GM12864 (cell line): Measurements from ENCODE around the gene SMG6.

ENCODE experiments used
- DNase-seq: peaks from one replicate; pipeline ENCODE4 v3.0.0-alpha.2; 2011; ENCODE audit warnings: low read depth
- H3K4me3 ChIP-seq: 2 replicates; pipeline ENCODE4 v1.5.1; 2011; ENCODE audit warnings: mild to moderate bottlenecking, low read depth, low read length, control low read depth
- TF ChIP-seq, protein P1 (sequence below): IDR thresholded peaks from 2 replicates; pipeline ENCODE4 v1.5.1; 2011; ENCODE audit warnings: low read depth, mild to moderate bottlenecking, moderate library complexity, low read length, control low read depth, inconsistent platforms; ENCODE audit errors: missing control alignments

SMG6 gene

GRCh38 chr17:2068031-2068518 lies 235.5 kb downstream of the SMG6 start:
- DNase-seq = no peak
- H3K4me3 ChIP-seq = no peak overlapping the region
- TF ChIP-seq, protein P1, sequence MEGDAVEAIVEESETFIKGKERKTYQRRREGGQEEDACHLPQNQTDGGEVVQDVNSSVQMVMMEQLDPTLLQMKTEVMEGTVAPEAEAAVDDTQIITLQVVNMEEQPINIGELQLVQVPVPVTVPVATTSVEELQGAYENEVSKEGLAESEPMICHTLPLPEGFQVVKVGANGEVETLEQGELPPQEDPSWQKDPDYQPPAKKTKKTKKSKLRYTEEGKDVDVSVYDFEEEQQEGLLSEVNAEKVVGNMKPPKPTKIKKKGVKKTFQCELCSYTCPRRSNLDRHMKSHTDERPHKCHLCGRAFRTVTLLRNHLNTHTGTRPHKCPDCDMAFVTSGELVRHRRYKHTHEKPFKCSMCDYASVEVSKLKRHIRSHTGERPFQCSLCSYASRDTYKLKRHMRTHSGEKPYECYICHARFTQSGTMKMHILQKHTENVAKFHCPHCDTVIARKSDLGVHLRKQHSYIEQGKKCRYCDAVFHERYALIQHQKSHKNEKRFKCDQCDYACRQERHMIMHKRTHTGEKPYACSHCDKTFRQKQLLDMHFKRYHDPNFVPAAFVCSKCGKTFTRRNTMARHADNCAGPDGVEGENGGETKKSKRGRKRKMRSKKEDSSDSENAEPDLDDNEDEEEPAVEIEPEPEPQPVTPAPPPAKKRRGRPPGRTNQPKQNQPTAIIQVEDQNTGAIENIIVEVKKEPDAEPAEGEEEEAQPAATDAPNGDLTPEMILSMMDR = no peak

DNA sequence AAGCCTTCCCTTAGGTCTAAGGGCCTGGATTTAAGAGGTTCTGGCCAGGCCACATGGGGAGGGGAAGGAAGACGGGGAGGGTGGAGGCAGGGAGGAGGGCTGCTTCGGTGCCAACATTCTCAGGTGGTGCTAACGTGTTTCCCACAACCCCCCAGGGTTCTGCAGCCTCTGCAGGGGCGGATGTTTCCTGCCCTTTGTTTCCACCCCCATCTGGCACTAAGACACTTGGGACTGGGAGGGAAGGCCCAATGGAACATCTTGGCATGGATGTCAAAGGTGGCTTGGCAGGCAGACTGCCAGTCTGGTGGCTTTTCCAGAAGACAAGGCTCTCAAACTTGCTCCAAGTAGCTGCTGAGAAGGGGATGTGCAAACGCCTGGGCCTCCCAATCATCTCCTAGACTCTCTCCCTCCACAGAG lies 236.0 kb downstream of the SMG6 start:
- TF ChIP-seq, protein P1 = no peak
- H3K4me3 ChIP-seq = no peak overlapping the region
- DNase-seq = no peak

DNA sequence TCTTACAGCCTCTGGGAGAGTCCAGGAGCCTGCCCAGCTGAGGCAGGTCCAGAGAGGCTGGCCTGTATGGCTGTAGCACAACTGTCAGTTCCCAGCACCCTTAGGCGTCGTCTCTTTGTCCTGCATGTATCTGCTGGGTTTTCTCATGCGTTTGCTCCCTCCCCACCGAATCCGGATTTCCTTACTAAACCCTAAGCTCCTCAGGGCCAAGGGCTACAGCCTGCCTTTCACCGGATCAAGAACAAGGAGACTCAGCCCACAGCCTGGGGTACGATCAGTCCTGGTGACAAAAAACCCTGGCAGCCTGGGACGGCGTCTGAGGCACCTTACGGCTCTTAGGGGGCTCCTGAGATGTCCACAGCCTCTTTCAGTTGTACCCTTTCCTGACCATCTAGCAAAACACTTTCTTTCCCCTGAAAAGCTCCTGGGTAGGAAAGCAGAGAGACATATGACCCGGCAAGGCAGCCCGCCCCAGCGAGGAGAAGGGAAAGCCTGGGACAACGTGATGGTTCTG lies 236.5 kb downstream of the SMG6 start:
- no peak for DNase-seq
- TF ChIP-seq, protein P1 = no peak
- H3K4me3 ChIP-seq = no peak overlapping the region

- TF ChIP-seq, protein P1 = no peak
- no peak for DNase-seq
- no peak overlapping the region for H3K4me3 ChIP-seq
Observed at GRCh38 chr17:2065949-2066400, 237.6 kb downstream of the SMG6 start.

DNA sequence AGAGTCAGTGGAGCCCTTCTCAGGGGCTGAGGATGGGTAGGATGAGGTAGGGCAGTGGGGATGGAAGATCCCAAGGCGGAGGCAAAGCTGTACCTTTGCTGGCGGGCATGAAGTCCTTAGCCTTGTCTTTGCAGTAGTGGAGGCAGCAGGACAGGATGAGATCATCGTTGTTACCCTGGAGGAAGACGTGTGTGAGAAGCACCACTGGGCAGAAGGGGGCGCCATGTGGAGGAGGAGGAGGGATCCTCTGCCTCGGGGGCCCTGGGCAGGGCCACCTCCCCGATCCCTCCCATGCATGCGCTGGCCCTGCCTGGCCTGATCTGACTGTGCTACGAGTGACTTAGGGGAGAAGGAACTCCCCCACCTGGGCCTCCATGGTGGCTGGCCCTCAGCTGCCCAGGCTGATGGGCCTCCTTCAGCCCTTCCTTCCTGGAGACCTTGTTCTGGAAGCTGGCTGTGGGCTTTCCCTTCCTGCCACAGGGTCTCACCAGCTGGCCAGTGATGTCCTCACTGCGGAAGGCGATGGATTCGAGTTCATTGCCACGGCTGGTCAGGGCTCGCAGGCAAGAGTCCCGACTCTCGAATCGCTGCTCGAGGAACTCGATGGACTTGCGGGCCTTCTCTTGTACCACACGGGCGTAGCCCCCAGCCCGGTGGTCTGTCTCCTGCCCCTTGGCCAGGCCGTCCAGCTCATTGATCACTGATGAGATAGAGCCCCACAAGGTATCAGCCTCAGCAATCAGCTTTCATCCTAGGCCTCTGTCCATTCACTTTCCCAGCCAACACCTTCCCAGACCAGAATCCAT lies 238.4 kb downstream of the SMG6 start:
- no peak for DNase-seq
- TF ChIP-seq, protein P1 = peak; percentile 75

DNA sequence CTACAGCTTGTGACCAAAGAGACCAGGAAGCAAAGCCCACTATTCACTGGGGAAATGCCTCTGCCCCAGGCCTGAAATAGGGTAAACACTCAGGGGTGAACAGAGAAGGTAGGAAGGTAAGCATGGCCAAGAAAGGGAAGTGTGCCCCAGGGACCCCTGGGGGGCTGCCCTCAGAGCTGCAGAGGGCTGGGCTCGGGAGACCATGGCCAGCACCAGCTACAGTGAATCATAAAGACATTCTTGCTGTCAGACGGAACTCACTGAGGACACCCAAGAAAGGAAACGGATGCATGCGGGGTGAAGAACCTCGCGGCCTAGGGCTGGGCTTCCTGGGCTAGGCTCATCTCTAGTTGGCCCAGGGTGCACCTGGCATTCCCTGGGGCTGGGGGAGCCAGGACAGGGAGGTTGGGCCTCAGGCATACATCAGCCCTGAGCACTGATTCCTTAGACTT lies 239.0 kb downstream of the SMG6 start:
- no peak for DNase-seq
- H3K4me3 ChIP-seq = no peak overlapping the region
- TF ChIP-seq, protein P1 = no peak

More for the DNA sequence above, 238.4 kb downstream of the SMG6 start:
- no peak overlapping the region for H3K4me3 ChIP-seq
